Activated naive CD4-positive, alpha-beta T cell treated with anti-CD3 and anti-CD28 coated beads, Interleukin-2, amount 10 ng/mL, durations not matched to agents 7 days and 5 days (primary cell): ENCODE measurements around the gene TDRKH.

Experiments used
- CTCF ChIA-PET: fragments of 350-600 bp; sonication (Branson Sonifier 250); formaldehyde crosslinking; loops from one replicate; lab custom pipeline; 2021; ENCODE audit warnings: antibody characterized with exemption; lab: Charles Lee
- DNase-seq: peaks from one replicate; pipeline ENCODE4 v3.0.0-alpha.2; 2020
- H3K27ac Mint-ChIP-seq: one replicate; pipeline ENCODE4 v1.8.0; 2021; ENCODE audit warnings: mild to moderate bottlenecking, moderate library complexity, mixed read lengths
- H3K27me3 Mint-ChIP-seq: one replicate; pipeline ENCODE4 v1.8.0; 2021; ENCODE audit warnings: mild to moderate bottlenecking, mixed read lengths
- H3K36me3 Mint-ChIP-seq: one replicate; pipeline ENCODE4 v1.8.0; 2021; ENCODE audit warnings: mixed read lengths
- H3K4me1 Mint-ChIP-seq: one replicate; pipeline ENCODE4 v1.8.0; 2021; ENCODE audit warnings: mixed read lengths
- H3K4me3 Mint-ChIP-seq: one replicate; pipeline ENCODE4 v1.8.0; 2021; ENCODE audit warnings: mild to moderate bottlenecking, moderate library complexity, mixed read lengths
- H3K9me3 Mint-ChIP-seq: one replicate; pipeline ENCODE4 v1.8.0; 2021; ENCODE audit warnings: mixed read lengths

TDRKH gene

GRCh38 chr1:151790071-151790939 lies at the start of gene TDRKH:
TSS of gene TDRKH (minus strand) at chr1:151790500. CDS start at chr1:151783022, 7,478 bp downstream.
- DNase-seq = peak; percentile 99
- peak within 1 kb of the TSS; percentile 81 for H3K27ac Mint-ChIP-seq
- CTCF ChIA-PET = interaction anchor here (1.0 to 2.1 kb wide), 8 partner anchors 17 to 251 kb away, joined by 3 to 8 read pairs (median 4); partner anchors contain the start of genes MRPL9 and TUFT1
- peaks cover 28% of the 10 kb centered on the region for H3K4me1 Mint-ChIP-seq
- H3K9me3 Mint-ChIP-seq = no peaks in the 10 kb centered on the region
- no peaks in the 10 kb centered on the region for H3K27me3 Mint-ChIP-seq
- H3K4me3 Mint-ChIP-seq = peak within 1 kb of the TSS; percentile 86
- peaks cover 2% of the 10 kb centered on the region for H3K36me3 Mint-ChIP-seq

- no peaks in the 10 kb centered on the region for H3K36me3 Mint-ChIP-seq
- peaks cover 51% of the 10 kb centered on the region for H3K4me1 Mint-ChIP-seq
- peak; percentile 78 for DNase-seq
- CTCF ChIA-PET = interaction anchor here (1.0 to 1.6 kb wide), 5 partner anchors 9 to 105 kb away, joined by 3 to 5 read pairs (median 4); partner anchors contain the start of gene THEM5
- peak within 1 kb of the TSS; percentile 74 for H3K4me3 Mint-ChIP-seq
- H3K27me3 Mint-ChIP-seq = peaks cover 44% of the 10 kb centered on the region
- peak within 1 kb of the TSS; percentile 73 for H3K27ac Mint-ChIP-seq
- H3K9me3 Mint-ChIP-seq = no peaks in the 10 kb centered on the region
Measured at GRCh38 chr1:151839457-151840403, 49.4 kb upstream of the TDRKH start, which contains the start of gene C2CD4D. TSS of gene C2CD4D (minus strand) at chr1:151839820. CDS start at chr1:151838989, 831 bp downstream.

- peaks cover 55% of the 10 kb centered on the region for H3K4me1 Mint-ChIP-seq
- no peaks in the 10 kb centered on the region for H3K36me3 Mint-ChIP-seq
- peak overlapping the region; percentile 73 for H3K27ac Mint-ChIP-seq
- peak overlapping the region; percentile 74 for H3K4me3 Mint-ChIP-seq
- CTCF ChIA-PET = interaction anchor here (1.2 to 1.6 kb wide), 2 partner anchors 8 to 42 kb away, joined by 4 read pairs; no protein-coding TSS in a partner anchor
- peaks cover 38% of the 10 kb centered on the region for H3K27me3 Mint-ChIP-seq
- no peaks in the 10 kb centered on the region for H3K9me3 Mint-ChIP-seq
- DNase-seq = no peak
Measured at GRCh38 chr1:151839082-151839412, 48.7 kb upstream of the TDRKH start.

- H3K4me3 Mint-ChIP-seq = peak overlapping the region; percentile 74
- H3K4me1 Mint-ChIP-seq = peaks cover 61% of the 10 kb centered on the region
- CTCF ChIA-PET = interaction anchor here (1.6 kb wide), 1 partner anchor 8 kb away, joined by 4 read pairs; no protein-coding TSS in a partner anchor
- no peaks in the 10 kb centered on the region for H3K36me3 Mint-ChIP-seq
- no peaks in the 10 kb centered on the region for H3K9me3 Mint-ChIP-seq
- H3K27ac Mint-ChIP-seq = peak overlapping the region; percentile 73
- peaks cover 38% of the 10 kb centered on the region for H3K27me3 Mint-ChIP-seq
- DNase-seq = peak; percentile 52
Measured at GRCh38 chr1:151838222-151839081, 48.2 kb upstream of the TDRKH start.

- CTCF ChIA-PET = interaction anchor here (2.2 kb wide), 1 partner anchor 145 kb away, joined by 10 read pairs; no protein-coding TSS in a partner anchor
- Mint-ChIP-seq H3K4me1 (peaks cover 66% of the 10 kb centered on the region), H3K36me3 (no peaks in the 10 kb centered on the region), H3K4me3 (peak overlapping the region; percentile 72), H3K9me3 (no peaks in the 10 kb centered on the region), H3K27me3 (peaks cover 38% of the 10 kb centered on the region), H3K27ac (peak overlapping the region; percentile 90)
- DNase-seq = no peak
Measured at GRCh38 chr1:151837884-151838221, 47.6 kb upstream of the TDRKH start.

- Mint-ChIP-seq H3K27ac (peak overlapping the region; percentile 90), H3K4me3 (peak overlapping the region; percentile 72), H3K4me1 (peaks cover 70% of the 10 kb centered on the region), H3K27me3 (peaks cover 38% of the 10 kb centered on the region), H3K36me3 (no peaks in the 10 kb centered on the region), H3K9me3 (no peaks in the 10 kb centered on the region)
- peak; percentile 39 for DNase-seq
- CTCF ChIA-PET = interaction anchor here (0.6 to 3.0 kb wide), 25 partner anchors 9 to 536 kb away, joined by 3 to 14 read pairs (median 4); partner anchors contain the start of genes MRPL9 and TUFT1
Measured at GRCh38 chr1:151837197-151837596, 46.9 kb upstream of the TDRKH start.

- no peaks in the 10 kb centered on the region for H3K9me3 Mint-ChIP-seq
- peaks cover 43% of the 10 kb centered on the region for H3K27me3 Mint-ChIP-seq
- DNase-seq = no peak
- H3K4me1 Mint-ChIP-seq = peaks cover 78% of the 10 kb centered on the region
- no peaks in the 10 kb centered on the region for H3K36me3 Mint-ChIP-seq
- H3K4me3 Mint-ChIP-seq = no peak overlapping the region
- H3K27ac Mint-ChIP-seq = no peak overlapping the region
- CTCF ChIA-PET = interaction anchor here (0.6 to 3.0 kb wide), 23 partner anchors 13 to 535 kb away, joined by 3 to 14 read pairs (median 4); partner anchors contain the start of genes MRPL9, TDRKH and TUFT1
Measured at GRCh38 chr1:151835596-151835995, 45.3 kb upstream of the TDRKH start.

GRCh38 chr1:151834239-151834638 lies 43.9 kb upstream of the TDRKH start:
- no peaks in the 10 kb centered on the region for H3K9me3 Mint-ChIP-seq
- no peak for DNase-seq
- H3K4me1 Mint-ChIP-seq = peaks cover 77% of the 10 kb centered on the region
- peaks cover 29% of the 10 kb centered on the region for H3K27me3 Mint-ChIP-seq
- H3K4me3 Mint-ChIP-seq = no peak overlapping the region
- CTCF ChIA-PET = interaction anchor here (1.1 to 3.0 kb wide), 6 partner anchors 13 to 390 kb away, joined by 3 to 14 read pairs (median 4); no protein-coding TSS in a partner anchor
- H3K36me3 Mint-ChIP-seq = no peaks in the 10 kb centered on the region
- no peak overlapping the region for H3K27ac Mint-ChIP-seq

GRCh38 chr1:151833172-151833900 lies 43.0 kb upstream of the TDRKH start:
- Mint-ChIP-seq H3K27ac (no peak overlapping the region), H3K36me3 (no peaks in the 10 kb centered on the region), H3K4me3 (no peak overlapping the region), H3K9me3 (no peaks in the 10 kb centered on the region), H3K4me1 (peaks cover 81% of the 10 kb centered on the region), H3K27me3 (peaks cover 23% of the 10 kb centered on the region)
- no peak for DNase-seq
- CTCF ChIA-PET = interaction anchor here (1.1 to 1.2 kb wide), 2 partner anchors 15 to 226 kb away, joined by 3 read pairs; no protein-coding TSS in a partner anchor

- Mint-ChIP-seq H3K4me3 (no peak overlapping the region), H3K9me3 (no peaks in the 10 kb centered on the region), H3K36me3 (no peaks in the 10 kb centered on the region), H3K4me1 (peaks cover 85% of the 10 kb centered on the region), H3K27me3 (peaks cover 16% of the 10 kb centered on the region), H3K27ac (no peak overlapping the region)
- DNase-seq = no peak
- CTCF ChIA-PET = interaction anchor here (0.6 to 1.2 kb wide), 2 partner anchors 95 to 226 kb away, joined by 3 read pairs; no protein-coding TSS in a partner anchor
Measured at GRCh38 chr1:151832318-151832980, 42.1 kb upstream of the TDRKH start.

- Mint-ChIP-seq H3K9me3 (no peaks in the 10 kb centered on the region), H3K27ac (no peak within 1 kb of the TSS), H3K27me3 (peaks cover 8% of the 10 kb centered on the region), H3K4me1 (peaks cover 81% of the 10 kb centered on the region), H3K4me3 (no peak within 1 kb of the TSS), H3K36me3 (no peaks in the 10 kb centered on the region)
- CTCF ChIA-PET = interaction anchor here (0.9 kb wide), 1 partner anchor 67 kb away, joined by 3 read pairs; no protein-coding TSS in a partner anchor
- no peak for DNase-seq
Measured at GRCh38 chr1:151831605-151832004, 41.3 kb upstream of the TDRKH start, which contains the start of gene RORC. TSS of gene RORC (minus strand) at chr1:151831802. CDS start at chr1:151831764, 38 bp downstream.

GRCh38 chr1:151831256-151831591 lies 40.9 kb upstream of the TDRKH start:
- CTCF ChIA-PET = interaction anchor here (0.9 to 1.4 kb wide), 3 partner anchors 8 to 66 kb away, joined by 3 to 7 read pairs (median 4); partner anchors contain the start of gene C2CD4D
- Mint-ChIP-seq H3K36me3 (no peaks in the 10 kb centered on the region), H3K27me3 (peaks cover 4% of the 10 kb centered on the region), H3K4me3 (no peak overlapping the region), H3K4me1 (peaks cover 81% of the 10 kb centered on the region), H3K27ac (no peak overlapping the region), H3K9me3 (no peaks in the 10 kb centered on the region)
- DNase-seq = no peak
